Mucosa of stomach (tissue), 1 donor: ENCODE measurements around the gene STARD8.

ENCODE experiments used
- H3K27me3 ChIP-seq: one replicate; pipeline ENCODE4 v1.7.0; 2013; ENCODE audit warnings: mild to moderate bottlenecking, low read length; ENCODE audit not compliant: control insufficient read depth, insufficient read depth
- H3K36me3 ChIP-seq: one replicate; pipeline ENCODE4 v1.7.0; 2013; ENCODE audit warnings: low read length; ENCODE audit not compliant: control insufficient read depth, insufficient read depth
- H3K4me1 ChIP-seq: one replicate; pipeline ENCODE4 v1.7.0; 2013; ENCODE audit warnings: mild to moderate bottlenecking, low read length; ENCODE audit not compliant: control insufficient read depth, insufficient read depth
- H3K4me3 ChIP-seq: one replicate; pipeline ENCODE4 v1.7.0; 2013; ENCODE audit warnings: low read length
- H3K9ac ChIP-seq: one replicate; pipeline ENCODE4 v1.7.0; 2013; ENCODE audit warnings: mild to moderate bottlenecking, low read length, moderate library complexity
- H3K9me3 ChIP-seq: one replicate; pipeline ENCODE4 v1.7.0; 2013; ENCODE audit warnings: mild to moderate bottlenecking, low read length, moderate library complexity; ENCODE audit not compliant: control insufficient read depth
- donor health status: Pancreatic carcinoma.

Gene STARD8

GRCh38 chrX:68665502-68665901 lies 18.0 kb downstream of the STARD8 start:
- no peak overlapping the region for H3K4me3 ChIP-seq
- no peaks in the 10 kb centered on the region for H3K27me3 ChIP-seq
- H3K9me3 ChIP-seq, result no peaks in the 10 kb centered on the region
- H3K9ac ChIP-seq, result no peak overlapping the region
- H3K36me3 ChIP-seq, result no peaks in the 10 kb centered on the region
- H3K4me1 ChIP-seq, result no peaks in the 10 kb centered on the region

- Histone ChIP-seq H3K4me3 (no peak overlapping the region), H3K36me3 (no peaks in the 10 kb centered on the region), H3K4me1 (no peaks in the 10 kb centered on the region), H3K9ac (no peak overlapping the region), H3K9me3 (no peaks in the 10 kb centered on the region), H3K27me3 (no peaks in the 10 kb centered on the region)
Observed at GRCh38 chrX:68666580-68666979, 19.1 kb downstream of the STARD8 start.

- Histone ChIP-seq H3K36me3 (no peaks in the 10 kb centered on the region), H3K9ac (no peak overlapping the region), H3K27me3 (no peaks in the 10 kb centered on the region), H3K4me3 (no peak overlapping the region), H3K4me1 (no peaks in the 10 kb centered on the region), H3K9me3 (no peaks in the 10 kb centered on the region)
Observed at GRCh38 chrX:68669094-68669860, 21.8 kb downstream of the STARD8 start.

- no peak overlapping the region for H3K4me3 ChIP-seq
- H3K36me3 ChIP-seq, result no peaks in the 10 kb centered on the region
- no peak overlapping the region for H3K9ac ChIP-seq
- H3K27me3 ChIP-seq, result no peaks in the 10 kb centered on the region
- no peaks in the 10 kb centered on the region for H3K4me1 ChIP-seq
- H3K9me3 ChIP-seq, result no peaks in the 10 kb centered on the region
Observed at GRCh38 chrX:68669871-68670270, 22.4 kb downstream of the STARD8 start.

- no peaks in the 10 kb centered on the region for H3K27me3 ChIP-seq
- H3K9me3 ChIP-seq, result no peaks in the 10 kb centered on the region
- H3K4me3 ChIP-seq, result no peak overlapping the region
- no peak overlapping the region for H3K9ac ChIP-seq
- H3K4me1 ChIP-seq, result no peaks in the 10 kb centered on the region
- H3K36me3 ChIP-seq, result no peaks in the 10 kb centered on the region
Observed at GRCh38 chrX:68671221-68671620, 23.8 kb downstream of the STARD8 start.

GRCh38 chrX:68672581-68673318 lies 25.3 kb downstream of the STARD8 start:
- Histone ChIP-seq H3K4me1 (no peaks in the 10 kb centered on the region), H3K36me3 (no peaks in the 10 kb centered on the region), H3K9me3 (no peaks in the 10 kb centered on the region), H3K9ac (no peak overlapping the region), H3K4me3 (no peak overlapping the region), H3K27me3 (no peaks in the 10 kb centered on the region)

- no peak overlapping the region for H3K9ac ChIP-seq
- no peaks in the 10 kb centered on the region for H3K27me3 ChIP-seq
- no peaks in the 10 kb centered on the region for H3K9me3 ChIP-seq
- H3K4me3 ChIP-seq, result no peak overlapping the region
- no peaks in the 10 kb centered on the region for H3K4me1 ChIP-seq
- no peaks in the 10 kb centered on the region for H3K36me3 ChIP-seq
Observed at GRCh38 chrX:68675571-68675970, 28.1 kb downstream of the STARD8 start.

- Histone ChIP-seq H3K27me3 (no peaks in the 10 kb centered on the region), H3K9me3 (no peaks in the 10 kb centered on the region), H3K4me3 (no peak overlapping the region), H3K4me1 (no peaks in the 10 kb centered on the region), H3K36me3 (no peaks in the 10 kb centered on the region), H3K9ac (no peak overlapping the region)
Observed at GRCh38 chrX:68676335-68676734, 28.9 kb downstream of the STARD8 start.

GRCh38 chrX:68677998-68678397 lies 30.5 kb downstream of the STARD8 start:
- no peaks in the 10 kb centered on the region for H3K27me3 ChIP-seq

GRCh38 chrX:68681443-68681941 lies 34.0 kb downstream of the STARD8 start:
- Histone ChIP-seq H3K36me3 (no peaks in the 10 kb centered on the region), H3K27me3 (peaks cover 6% of the 10 kb centered on the region), H3K4me3 (no peak overlapping the region), H3K9me3 (no peaks in the 10 kb centered on the region), H3K4me1 (no peaks in the 10 kb centered on the region), H3K9ac (no peak overlapping the region)

More at GRCh38 chrX:68677998-68678397, 30.5 kb downstream of the STARD8 start:
- no peak overlapping the region for H3K4me3 ChIP-seq
- H3K9me3 ChIP-seq, result no peaks in the 10 kb centered on the region
- H3K36me3 ChIP-seq, result no peaks in the 10 kb centered on the region
- no peaks in the 10 kb centered on the region for H3K4me1 ChIP-seq
- no peak overlapping the region for H3K9ac ChIP-seq

- Histone ChIP-seq H3K4me1 (no peaks in the 10 kb centered on the region), H3K9me3 (no peaks in the 10 kb centered on the region), H3K4me3 (no peak overlapping the region), H3K36me3 (no peaks in the 10 kb centered on the region), H3K27me3 (peaks cover 8% of the 10 kb centered on the region), H3K9ac (no peak overlapping the region)
Observed at GRCh38 chrX:68682790-68683189, 35.3 kb downstream of the STARD8 start.

GRCh38 chrX:68683580-68683979 lies 36.1 kb downstream of the STARD8 start:
- Histone ChIP-seq H3K9ac (no peak overlapping the region), H3K36me3 (no peaks in the 10 kb centered on the region), H3K4me1 (no peaks in the 10 kb centered on the region), H3K27me3 (peaks cover 8% of the 10 kb centered on the region), H3K9me3 (no peaks in the 10 kb centered on the region), H3K4me3 (no peak overlapping the region)
